ENCODE measurements around the gene ANKRD34A.

DNA sequence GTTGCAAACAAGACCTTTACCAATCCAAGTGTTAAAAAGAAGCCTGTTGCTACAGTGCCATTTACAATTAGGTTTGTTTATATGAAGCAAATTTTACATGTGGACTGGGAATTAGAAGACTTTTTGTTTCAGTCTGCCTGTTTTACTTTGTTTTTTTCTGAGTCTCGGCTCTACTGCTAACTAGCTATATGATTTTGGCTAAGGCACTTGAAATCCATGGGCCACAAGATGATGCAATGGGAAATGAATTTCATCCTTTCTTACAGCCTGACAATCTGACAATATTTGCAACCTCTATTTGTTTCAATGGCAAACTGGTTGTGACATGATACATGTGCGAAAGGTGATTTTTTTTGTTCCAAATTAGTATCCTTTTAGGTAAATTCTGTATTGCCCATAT lies 42.1 kb downstream of the ANKRD34A start:
- TF ChIP-seq, protein P1, sequence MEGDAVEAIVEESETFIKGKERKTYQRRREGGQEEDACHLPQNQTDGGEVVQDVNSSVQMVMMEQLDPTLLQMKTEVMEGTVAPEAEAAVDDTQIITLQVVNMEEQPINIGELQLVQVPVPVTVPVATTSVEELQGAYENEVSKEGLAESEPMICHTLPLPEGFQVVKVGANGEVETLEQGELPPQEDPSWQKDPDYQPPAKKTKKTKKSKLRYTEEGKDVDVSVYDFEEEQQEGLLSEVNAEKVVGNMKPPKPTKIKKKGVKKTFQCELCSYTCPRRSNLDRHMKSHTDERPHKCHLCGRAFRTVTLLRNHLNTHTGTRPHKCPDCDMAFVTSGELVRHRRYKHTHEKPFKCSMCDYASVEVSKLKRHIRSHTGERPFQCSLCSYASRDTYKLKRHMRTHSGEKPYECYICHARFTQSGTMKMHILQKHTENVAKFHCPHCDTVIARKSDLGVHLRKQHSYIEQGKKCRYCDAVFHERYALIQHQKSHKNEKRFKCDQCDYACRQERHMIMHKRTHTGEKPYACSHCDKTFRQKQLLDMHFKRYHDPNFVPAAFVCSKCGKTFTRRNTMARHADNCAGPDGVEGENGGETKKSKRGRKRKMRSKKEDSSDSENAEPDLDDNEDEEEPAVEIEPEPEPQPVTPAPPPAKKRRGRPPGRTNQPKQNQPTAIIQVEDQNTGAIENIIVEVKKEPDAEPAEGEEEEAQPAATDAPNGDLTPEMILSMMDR (IDR thresholded peaks at IDR 0.05; ENCODE audit: low read depth, low read length, missing input control) = no peak
- no peak for TF ChIP-seq TAF1 (conservative IDR thresholded peaks at IDR 0.05)
- TF ChIP-seq, protein P2, sequence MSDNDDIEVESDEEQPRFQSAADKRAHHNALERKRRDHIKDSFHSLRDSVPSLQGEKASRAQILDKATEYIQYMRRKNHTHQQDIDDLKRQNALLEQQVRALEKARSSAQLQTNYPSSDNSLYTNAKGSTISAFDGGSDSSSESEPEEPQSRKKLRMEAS (IDR thresholded peaks at IDR 0.05) = no peak
- no peak for TF ChIP-seq RAD21 (IDR thresholded peaks at IDR 0.05)
- no peak for TF ChIP-seq SP1 (IDR thresholded peaks at IDR 0.05)
- TF ChIP-seq NR2F2 (IDR thresholded peaks at IDR 0.05) = no peak
- TF ChIP-seq, protein P3, sequence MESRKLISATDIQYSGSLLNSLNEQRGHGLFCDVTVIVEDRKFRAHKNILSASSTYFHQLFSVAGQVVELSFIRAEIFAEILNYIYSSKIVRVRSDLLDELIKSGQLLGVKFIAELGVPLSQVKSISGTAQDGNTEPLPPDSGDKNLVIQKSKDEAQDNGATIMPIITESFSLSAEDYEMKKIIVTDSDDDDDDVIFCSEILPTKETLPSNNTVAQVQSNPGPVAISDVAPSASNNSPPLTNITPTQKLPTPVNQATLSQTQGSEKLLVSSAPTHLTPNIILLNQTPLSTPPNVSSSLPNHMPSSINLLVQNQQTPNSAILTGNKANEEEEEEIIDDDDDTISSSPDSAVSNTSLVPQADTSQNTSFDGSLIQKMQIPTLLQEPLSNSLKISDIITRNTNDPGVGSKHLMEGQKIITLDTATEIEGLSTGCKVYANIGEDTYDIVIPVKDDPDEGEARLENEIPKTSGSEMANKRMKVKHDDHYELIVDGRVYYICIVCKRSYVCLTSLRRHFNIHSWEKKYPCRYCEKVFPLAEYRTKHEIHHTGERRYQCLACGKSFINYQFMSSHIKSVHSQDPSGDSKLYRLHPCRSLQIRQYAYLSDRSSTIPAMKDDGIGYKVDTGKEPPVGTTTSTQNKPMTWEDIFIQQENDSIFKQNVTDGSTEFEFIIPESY (IDR thresholded peaks at IDR 0.05) = no peak
- TF ChIP-seq RXRA (IDR thresholded peaks at IDR 0.05) = no peak
- TF ChIP-seq, protein P4, sequence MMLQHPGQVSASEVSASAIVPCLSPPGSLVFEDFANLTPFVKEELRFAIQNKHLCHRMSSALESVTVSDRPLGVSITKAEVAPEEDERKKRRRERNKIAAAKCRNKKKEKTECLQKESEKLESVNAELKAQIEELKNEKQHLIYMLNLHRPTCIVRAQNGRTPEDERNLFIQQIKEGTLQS (IDR thresholded peaks at IDR 0.05) = no peak
- TF ChIP-seq YY1 (IDR thresholded peaks at IDR 0.05) = no peak
- TF ChIP-seq, protein P5, sequence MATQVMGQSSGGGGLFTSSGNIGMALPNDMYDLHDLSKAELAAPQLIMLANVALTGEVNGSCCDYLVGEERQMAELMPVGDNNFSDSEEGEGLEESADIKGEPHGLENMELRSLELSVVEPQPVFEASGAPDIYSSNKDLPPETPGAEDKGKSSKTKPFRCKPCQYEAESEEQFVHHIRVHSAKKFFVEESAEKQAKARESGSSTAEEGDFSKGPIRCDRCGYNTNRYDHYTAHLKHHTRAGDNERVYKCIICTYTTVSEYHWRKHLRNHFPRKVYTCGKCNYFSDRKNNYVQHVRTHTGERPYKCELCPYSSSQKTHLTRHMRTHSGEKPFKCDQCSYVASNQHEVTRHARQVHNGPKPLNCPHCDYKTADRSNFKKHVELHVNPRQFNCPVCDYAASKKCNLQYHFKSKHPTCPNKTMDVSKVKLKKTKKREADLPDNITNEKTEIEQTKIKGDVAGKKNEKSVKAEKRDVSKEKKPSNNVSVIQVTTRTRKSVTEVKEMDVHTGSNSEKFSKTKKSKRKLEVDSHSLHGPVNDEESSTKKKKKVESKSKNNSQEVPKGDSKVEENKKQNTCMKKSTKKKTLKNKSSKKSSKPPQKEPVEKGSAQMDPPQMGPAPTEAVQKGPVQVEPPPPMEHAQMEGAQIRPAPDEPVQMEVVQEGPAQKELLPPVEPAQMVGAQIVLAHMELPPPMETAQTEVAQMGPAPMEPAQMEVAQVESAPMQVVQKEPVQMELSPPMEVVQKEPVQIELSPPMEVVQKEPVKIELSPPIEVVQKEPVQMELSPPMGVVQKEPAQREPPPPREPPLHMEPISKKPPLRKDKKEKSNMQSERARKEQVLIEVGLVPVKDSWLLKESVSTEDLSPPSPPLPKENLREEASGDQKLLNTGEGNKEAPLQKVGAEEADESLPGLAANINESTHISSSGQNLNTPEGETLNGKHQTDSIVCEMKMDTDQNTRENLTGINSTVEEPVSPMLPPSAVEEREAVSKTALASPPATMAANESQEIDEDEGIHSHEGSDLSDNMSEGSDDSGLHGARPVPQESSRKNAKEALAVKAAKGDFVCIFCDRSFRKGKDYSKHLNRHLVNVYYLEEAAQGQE (IDR thresholded peaks at IDR 0.05) = no peak

All from liver (tissue), 3 donors.